GM19099 (cell line): ENCODE results near the gene DEK.
A peak's percentile ranks its signal among the peaks of the same experiment; 100 is the strongest.

Source experiments
- POLR2A ChIP-seq: IDR thresholded peaks from 3 replicates; pipeline ENCODE4 v1.6.1; 2011; ENCODE audit warnings: low read depth; ENCODE audit not compliant: insufficient read length; ENCODE audit errors: extremely low read depth

Gene DEK

GRCh38 chr6:18276610-18277236 lies 12.4 kb upstream of the DEK start:
- no peak for TF ChIP-seq POLR2A

- TF ChIP-seq POLR2A: no peak
These were observed 5.9 kb upstream of the DEK start for GRCh38 chr6:18270216-18270615.

- no peak for TF ChIP-seq POLR2A
These were observed 5.4 kb upstream of the DEK start for GRCh38 chr6:18269717-18270116.

- TF ChIP-seq POLR2A: no peak
These were observed 4.9 kb upstream of the DEK start for GRCh38 chr6:18269253-18269652.

DNA sequence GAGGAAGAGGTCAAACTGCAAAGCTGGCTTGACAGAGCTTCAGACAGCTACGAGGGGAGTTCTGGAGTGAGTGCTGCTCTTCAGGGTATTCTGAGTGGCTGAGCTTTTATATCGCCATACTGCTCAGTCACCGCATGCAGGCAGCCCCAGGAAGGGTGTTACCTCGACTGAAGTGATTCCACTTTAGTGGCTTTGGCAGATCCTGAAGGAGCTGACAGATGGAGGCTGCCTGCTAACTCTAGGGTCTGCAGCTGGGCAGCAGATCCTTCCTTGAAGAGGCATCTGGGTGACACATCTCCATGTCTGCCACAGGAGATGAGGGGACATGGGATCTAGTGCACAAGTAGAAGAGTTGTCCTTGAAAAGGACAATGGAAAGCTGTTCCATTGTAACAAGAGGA lies 3.7 kb upstream of the DEK start:
- TF ChIP-seq POLR2A: no peak

- no peak for TF ChIP-seq POLR2A
These were observed 2.2 kb upstream of the DEK start for GRCh38 chr6:18266523-18266912.

GRCh38 chr6:18265787-18266522 lies 1.6 kb upstream of the DEK start:
- TF ChIP-seq POLR2A: no peak

- TF ChIP-seq POLR2A: no peak
These were observed 620 bp upstream of the DEK start for GRCh38 chr6:18264923-18265377.

DNA sequence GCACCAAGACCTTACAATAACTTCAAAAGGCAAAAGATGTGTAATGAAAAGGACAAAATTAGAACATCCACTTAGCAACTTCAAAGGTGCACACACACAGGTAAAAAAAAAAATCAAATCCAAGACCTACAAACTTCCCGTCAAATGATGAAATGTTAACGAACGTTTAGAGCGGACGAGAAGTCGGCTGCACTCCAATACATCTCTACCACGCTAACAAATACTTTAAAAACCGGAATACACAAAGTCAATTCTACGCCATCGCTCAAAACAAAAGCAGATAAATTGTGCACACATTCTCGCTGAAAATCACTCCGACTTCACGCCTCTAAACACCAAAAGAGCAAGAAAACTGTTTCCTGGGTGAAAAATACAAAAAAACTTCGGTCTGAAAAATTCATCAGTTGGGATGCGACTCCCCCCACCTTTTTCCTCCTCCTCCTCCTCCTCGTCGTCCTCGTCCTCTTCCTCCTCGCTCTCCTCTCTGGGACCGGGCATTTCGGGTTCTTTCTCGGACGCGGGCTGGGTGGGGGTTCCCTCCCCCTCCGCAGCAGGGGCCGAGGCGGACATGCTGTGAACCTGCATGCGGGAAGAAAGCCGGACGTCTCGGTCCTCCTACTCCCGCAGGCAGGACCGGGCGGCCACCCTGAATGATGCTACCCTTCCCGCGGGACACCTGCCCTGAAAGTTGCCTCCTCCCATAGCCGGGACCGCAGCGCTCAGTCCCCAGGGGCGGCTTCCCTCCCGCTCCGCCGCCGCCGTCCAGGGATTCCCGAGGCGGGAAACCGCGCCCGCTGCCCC lies 712 bp downstream of the DEK start:
- TF ChIP-seq POLR2A: peak; percentile 4

GRCh38 chr6:18262702-18263417 lies 1.5 kb downstream of the DEK start:
- TF ChIP-seq POLR2A: peak; percentile 53

DNA sequence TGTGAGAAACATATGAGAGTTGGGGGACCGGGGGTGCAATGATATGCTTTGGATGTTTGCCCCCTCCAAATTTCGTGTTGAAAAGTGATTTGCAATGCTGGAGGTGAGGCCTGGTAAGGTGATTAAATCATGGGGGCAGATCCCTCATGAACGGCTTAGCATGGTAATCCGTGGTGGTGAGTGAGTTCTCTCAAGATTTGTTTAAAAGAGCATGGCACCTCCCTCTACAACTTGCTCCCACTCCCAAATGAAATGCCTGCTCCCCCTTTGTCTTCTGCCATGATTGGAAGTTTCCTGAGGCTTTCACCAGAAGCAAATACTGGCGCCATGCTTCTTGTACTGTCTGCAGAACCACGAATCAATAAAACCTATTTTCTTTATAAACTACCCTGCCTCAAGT lies 2.5 kb downstream of the DEK start:
- no peak for TF ChIP-seq POLR2A

DNA sequence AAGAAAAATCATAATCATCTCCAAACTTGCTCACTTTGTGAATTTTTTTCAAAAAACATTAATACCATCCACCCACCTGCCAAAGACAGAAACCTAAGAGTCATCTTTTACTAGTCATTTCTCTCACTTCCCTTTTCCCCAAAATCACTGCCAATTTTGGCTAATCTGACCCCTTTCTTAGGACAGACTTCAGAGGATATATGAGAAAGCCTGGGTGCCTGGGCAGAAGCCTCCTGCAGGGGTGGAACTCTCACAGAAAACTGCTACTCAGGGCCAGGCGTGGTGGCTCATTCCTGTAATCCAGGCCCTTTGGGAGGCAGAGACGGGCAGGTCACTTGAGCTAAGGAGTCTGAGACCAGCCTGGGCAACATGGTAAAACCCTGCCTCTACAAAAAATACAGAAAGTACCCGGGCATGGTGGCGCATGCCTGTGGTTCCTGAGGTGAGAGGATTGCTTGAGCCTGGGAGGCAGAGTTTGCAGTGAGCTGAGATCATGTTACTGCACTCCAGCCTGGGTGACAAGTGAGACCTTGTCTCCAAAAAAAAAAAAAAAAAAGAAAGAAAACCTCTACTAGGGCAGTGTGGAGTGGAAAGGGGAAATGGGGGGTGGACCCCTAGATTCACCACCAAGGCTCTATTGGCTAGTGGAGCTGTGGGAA lies 3.8 kb downstream of the DEK start:
- TF ChIP-seq POLR2A: no peak

DNA sequence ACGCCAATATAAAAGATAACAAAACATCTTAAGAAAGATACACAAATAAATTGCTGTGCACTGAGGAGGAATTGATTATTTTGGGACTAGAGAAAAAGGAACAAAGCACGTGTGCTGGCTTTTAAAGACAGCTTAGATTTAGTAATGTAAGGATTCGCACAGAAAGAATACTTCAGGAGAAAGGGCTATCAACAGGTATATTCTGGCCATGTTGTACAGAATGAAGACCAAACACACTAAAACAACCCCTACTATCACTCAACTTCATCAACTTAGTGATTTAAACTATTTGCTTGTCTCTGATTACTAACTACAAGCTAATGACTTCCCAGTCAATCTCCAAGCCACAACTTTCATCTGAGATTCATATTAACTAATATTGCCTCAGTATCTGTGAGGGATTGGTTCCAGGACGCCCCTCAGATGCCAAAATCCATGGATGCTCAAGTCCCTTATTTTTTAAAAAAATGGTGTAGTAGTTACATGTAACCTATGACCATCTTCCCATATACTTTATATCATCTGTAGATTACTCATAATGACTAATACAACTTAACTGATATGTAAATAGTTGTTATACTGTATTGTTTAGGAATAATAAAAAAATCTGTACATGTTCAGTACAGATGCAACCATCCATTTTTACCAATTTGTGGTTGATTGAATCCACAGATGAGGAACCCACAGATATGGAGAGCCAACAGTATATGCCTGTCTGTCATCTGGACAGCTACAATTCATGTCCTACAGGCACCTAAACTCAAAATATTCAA lies 4.5 kb downstream of the DEK start:
- TF ChIP-seq POLR2A: no peak

GRCh38 chr6:18254793-18255192 lies 9.5 kb downstream of the DEK start:
- no peak for TF ChIP-seq POLR2A
